Measurements from ENCODE around the gene FIP1L1.
"Not testable (repeated sequence)": the region's sequence is repeated elsewhere in the genome, so short reads cannot be mapped to it uniquely, and the experiment has no call there.

The FIP1L1 gene

DNA sequence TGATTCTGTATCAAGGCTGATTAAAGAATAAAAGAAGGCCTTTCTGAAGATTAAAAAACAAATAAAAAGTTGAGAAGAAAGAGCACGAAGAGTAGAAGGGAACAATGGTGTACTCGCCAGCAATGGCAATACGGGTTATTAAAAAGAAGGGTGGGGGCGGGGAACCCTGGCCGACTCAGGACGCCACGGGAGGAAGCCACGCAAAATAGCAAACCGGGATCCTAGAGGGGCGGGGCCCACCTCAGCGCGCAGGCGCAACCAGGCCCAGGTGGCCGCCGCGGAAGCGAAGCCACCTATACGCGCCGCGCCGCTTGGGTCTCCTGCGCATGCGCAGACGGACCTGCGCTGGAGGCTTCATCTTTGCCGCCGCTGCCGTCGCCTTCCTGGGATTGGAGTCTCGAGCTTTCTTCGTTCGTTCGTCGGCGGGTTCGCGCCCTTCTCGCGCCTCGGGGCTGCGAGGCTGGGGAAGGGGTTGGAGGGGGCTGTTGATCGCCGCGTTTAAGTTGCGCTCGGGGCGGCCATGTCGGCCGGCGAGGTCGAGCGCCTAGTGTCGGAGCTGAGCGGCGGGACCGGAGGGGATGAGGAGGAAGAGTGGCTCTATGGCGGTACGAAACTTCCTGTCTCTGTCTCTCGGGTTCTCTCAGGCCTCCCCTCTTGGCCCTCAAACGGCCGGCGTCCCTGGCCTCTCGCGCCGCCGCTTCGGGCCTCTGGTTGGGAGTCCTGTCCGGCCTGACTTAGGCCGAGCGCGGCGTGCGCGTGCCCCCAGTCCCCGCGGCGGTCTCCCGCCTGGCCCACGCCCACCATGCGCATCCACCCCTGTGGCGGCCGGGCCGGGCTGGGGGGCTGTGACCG, at the start of gene FIP1L1:
FIP1L1 (plus strand) TSS at position 323 of the 852 bp plus-strand sequence; CDS start at position 521, 198 bp downstream.
- peak; percentile 97 for DNase-seq

- DNase-seq = not testable (repeated sequence)
Measured at GRCh38 chr4:53334916-53335315, 42.5 kb upstream of the FIP1L1 start.

GRCh38 chr4:53340145-53340544, 37.3 kb upstream of the FIP1L1 start:
- DNase-seq = not testable (repeated sequence)

DNA sequence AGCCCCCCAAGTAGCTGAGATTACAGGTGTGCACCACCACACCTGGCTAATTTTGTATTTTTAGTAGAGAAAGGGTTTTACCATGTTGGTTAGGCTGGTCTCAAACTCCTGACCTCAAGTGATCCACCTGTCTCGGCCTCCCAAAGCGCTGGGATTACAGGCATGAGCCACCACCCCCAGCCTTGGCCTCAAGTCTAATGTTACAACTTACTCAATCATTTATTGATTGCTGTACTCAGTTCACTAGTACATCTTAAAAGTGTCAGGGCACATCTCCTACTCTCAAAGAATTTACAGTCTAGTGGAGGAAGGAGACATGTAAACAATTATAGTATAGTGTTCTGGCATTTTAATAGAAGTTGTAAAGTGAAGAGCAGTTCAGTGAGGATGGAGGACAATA, 31.0 kb upstream of the FIP1L1 start:
- not testable (repeated sequence) for DNase-seq

- DNase-seq = no peak
Measured at GRCh38 chr4:53346920-53347852, 30.3 kb upstream of the FIP1L1 start.

DNA sequence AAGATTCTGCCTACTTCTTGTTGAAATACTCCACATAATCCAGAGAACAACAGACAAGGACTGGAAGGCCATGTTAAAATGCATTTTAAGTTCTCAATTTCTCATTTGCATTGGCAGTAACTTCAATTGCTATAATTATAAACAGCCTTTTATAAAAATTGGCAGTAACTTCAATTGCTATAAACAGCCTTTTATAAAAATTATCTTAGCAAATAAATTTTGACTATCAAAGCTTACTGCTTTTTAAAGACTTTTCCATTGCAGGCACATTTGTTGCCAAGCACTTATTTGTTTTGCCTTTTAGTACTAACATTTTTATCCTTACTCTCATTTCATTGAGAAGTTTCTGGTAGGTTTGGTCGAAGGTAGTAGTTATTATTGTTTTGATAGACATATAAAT, 29.4 kb upstream of the FIP1L1 start:
- no peak for DNase-seq

DNA sequence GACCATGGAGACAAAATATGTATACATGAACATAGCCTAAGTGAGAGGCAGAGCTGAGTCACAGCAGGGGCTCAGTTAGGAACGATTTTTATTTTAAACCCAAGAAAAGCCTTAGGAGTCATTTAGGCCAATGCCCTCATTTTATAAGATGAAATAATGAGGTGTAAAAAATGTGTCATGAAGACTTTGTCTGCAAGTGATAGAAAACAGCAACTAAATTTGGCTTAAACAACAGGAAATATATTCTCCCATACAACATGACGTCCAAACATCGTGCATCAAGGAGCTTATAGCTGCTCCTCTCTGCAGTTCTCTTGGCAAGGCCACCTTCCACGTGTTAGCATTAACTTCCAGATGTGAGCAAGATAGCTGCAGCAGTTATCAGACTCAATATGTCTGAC, 28.4 kb upstream of the FIP1L1 start:
- no peak for DNase-seq

DNA sequence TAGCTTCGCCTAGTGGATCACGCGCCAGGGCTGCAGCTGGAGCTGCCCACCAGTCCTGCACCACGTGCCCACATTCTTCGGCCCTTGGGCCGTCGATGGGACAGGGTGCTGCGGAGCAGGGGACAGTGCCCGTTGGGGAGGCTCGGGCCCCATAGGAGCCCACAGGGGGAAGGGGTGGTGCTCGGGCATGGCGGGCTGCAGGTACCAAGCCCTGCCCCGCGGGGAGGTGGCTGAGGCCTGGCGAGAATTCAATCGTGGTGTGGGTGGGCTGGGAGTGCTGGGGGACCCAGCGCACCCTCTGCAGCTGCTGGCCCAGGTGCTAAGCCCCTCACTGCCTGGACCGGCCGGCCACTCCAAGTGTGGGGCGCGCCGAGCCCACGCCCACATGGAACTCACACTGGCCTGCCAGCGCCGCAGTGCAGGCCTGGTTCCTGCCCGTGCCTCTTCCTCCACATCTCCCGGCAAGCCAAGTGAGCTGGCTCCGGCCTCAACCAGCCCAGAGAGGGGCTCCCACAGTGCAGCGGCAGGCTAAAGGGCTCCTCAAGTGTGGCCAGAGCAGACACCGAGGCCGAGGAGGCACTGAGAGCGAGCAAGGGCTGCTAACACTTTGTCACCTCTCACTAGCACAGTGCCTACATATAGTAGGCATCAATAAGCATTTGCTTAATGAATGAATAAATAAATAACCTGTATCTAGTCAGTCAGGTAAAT, 23.3 kb upstream of the FIP1L1 start:
- no peak for DNase-seq

GRCh38 chr4:53355930-53356521, 21.4 kb upstream of the FIP1L1 start:
- DNase-seq = no peak

GRCh38 chr4:53361451-53361850, 16.0 kb upstream of the FIP1L1 start:
- no peak for DNase-seq

DNA sequence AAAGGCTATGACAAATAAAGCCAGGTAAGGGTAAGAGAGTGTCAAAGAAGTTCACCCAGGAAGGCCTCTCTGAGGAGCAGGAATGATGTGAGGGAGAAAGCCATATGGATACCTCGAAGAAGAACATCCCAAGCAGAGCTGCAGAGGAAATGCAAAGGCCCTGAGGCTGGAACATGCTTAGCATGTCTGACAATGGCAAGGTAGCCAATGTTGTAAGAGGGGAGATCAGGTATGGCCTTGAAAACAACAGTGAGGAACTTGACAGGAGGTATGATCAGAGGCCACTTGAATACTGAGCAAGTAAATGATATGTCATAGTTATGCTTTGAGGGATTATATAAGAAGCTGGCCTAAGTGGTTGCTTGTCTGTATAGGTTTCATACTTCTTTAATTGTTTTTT, 15.3 kb upstream of the FIP1L1 start:
- DNase-seq = no peak

DNA sequence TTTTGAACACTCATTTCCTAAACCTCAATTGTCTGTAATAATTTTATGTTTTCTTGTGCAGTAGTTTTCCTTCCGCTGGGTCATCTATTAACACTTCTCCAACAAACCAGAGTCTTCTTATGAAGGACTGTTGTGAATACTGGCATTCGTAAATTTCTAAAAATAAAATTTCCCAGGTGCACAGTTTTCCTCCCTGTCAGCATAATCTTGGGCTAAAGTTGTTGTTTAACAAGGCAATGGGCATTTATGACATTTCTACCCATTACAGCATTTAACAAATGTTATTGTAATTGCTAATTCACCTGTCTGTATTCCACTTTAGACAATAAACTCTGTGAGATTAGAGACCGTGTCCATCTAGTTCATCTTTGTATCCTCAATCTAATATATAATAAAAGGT, 12.8 kb upstream of the FIP1L1 start:
- DNase-seq = no peak

DNA sequence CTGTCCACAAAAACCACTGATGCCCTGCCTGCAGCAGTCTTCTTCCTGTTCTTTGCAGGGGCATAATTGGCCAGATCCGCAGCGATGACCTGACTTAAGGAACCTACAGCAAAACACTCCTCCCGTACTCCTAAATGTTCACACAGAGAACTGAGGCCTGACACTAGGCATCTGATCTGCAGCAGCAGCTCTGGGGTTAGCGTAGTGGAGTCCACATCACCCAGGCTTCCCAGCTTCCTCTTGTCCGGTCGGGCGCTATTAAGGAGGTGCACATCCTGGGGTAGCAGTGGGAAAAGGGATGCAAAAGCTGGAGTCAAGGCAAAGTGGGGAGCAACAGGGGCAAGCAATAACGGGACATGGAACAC, 12.3 kb upstream of the FIP1L1 start:
- DNase-seq = peak; percentile 29

- peak; percentile 99 for DNase-seq
Measured at GRCh38 chr4:53365486-53366300, 11.7 kb upstream of the FIP1L1 start, which contains the start of gene SCFD2. Gene SCFD2 (minus strand): TSS chr4:53366061.

- DNase-seq = no peak
Measured at GRCh38 chr4:53366301-53366716, 11.1 kb upstream of the FIP1L1 start.

DNA sequence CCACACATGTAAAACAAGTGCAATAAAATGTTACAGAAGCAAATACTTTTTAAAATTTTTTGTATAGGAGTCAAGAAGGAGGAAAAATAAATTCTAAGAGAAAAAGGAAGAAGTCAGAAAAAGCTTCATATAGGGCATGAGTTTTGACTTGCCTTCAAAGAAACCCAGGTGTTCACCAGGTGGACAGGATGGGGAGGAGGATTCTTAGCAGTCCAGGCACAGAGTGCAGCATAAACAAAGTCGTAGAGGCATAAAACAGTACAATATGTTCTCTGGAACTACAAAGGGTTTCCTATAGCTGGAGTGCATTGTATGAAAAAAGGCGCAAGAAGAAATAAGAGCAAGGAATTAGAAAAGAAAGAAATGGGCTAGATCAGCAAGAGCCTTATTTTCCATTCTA, 9.7 kb upstream of the FIP1L1 start:
- DNase-seq = no peak

- no peak for DNase-seq
Measured at GRCh38 chr4:53371049-53371448, 6.4 kb upstream of the FIP1L1 start.

DNA sequence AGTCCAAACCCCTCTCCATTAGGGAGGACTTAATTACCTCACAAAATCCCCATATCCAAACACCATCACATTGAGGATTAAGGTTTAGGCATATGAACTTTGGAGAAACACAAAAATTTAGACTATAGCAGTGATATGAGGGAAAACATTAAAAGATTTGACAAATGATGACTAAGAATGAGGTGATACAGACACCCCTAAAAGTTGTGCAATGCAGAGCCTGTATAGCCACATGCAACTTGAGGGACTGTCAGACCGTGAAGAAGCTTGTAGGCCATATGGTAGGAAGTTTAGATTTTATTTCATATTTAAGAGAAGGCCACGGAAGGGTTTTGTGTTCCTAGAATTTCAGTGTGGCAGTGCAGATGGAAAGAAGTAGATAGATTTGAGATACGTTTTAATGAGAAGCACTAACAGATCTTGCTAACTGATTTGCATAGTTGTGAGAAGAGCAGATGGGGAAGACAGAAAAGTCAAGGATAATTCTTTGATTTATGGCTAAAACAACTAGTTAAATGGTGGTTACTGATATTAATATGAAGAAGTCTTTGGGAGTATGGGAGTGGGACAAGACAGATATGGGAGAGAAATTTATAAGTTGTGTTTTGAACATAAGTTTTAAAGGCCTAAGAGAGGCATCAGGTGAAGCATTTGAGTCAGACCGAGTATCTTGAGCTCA, 5.5 kb upstream of the FIP1L1 start:
- DNase-seq = no peak

DNA sequence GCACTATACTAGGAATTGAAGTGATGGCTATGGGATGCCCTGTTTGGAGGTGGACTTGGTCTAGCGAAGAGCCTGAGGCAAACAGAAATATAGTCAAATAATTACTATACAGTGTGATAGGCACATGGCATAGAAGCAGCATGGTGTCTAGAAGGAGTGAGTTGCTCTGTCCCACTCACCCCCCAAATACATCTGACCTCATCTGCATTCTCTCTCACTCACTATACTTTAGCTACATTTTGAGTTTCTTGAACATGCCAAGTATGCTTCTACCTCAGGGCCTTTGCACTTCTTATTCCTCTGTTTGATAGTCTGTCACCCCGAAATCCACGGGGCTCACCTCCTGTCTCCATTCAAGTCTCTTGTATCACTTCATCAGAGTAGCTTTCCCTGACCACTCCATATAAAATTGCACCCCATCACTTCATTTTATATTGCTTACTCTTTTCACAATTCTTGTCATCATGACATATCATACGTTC, 2.6 kb upstream of the FIP1L1 start:
- DNase-seq = no peak

GRCh38 chr4:53376900-53377299, 541 bp upstream of the FIP1L1 start:
- no peak for DNase-seq

DNA sequence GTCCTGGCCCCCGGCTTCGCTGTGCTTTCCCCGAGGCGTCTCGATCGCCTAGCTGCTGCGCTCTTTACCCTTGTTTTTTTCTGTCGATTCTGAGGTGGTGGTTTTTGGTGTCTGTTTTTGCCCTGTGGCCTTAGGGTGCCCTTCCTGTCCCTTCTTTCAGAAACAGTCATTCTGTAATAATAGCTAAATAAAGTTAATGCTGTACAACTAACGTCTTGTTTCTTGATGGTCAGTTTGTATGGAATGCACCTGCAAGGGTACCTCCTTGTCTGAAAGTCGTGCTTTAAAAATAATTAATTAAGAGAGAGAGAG, 686 bp downstream of the FIP1L1 start:
- DNase-seq = no peak

All from stimulated activated CD8-positive, alpha-beta memory T cell treated with anti-CD3 and anti-CD28 coated beads, Interleukin-4, amount 100 ng/mL, for 48 hours (primary cell).